Progenitor cell of endocrine pancreas (in vitro differentiated cells): ENCODE results near the gene CCSER1. TPM values are rescaled to one million over a fixed set of nuclear protein-coding genes. Genes with fewer than 3 reads are reported as not detected.

ENCODE experiments used
- DNase-seq: peaks from one replicate; pipeline ENCODE4 v3.0.0; 2021; ENCODE audit warnings: low spot score; ENCODE audit not compliant: unreplicated experiment
- H3K27ac Mint-ChIP-seq: 2 replicates; pipeline ENCODE4 v1.8.0; 2021; ENCODE audit warnings: mild to moderate bottlenecking, moderate library complexity, mixed read lengths
- H3K27me3 Mint-ChIP-seq: 2 replicates; pipeline ENCODE4 v1.8.0; 2021; ENCODE audit warnings: mixed read lengths
- H3K36me3 Mint-ChIP-seq: 2 replicates; pipeline ENCODE4 v1.8.0; 2022; ENCODE audit warnings: mixed read lengths; ENCODE audit not compliant: insufficient read depth
- H3K4me1 Mint-ChIP-seq: 2 replicates; pipeline ENCODE4 v1.8.0; 2021; ENCODE audit warnings: low read depth, mixed read lengths
- H3K4me3 Mint-ChIP-seq: 2 replicates; pipeline ENCODE4 v1.8.0; 2021; ENCODE audit warnings: low read depth, mild to moderate bottlenecking, moderate library complexity, mixed read lengths
- H3K9me3 Mint-ChIP-seq: 2 replicates; pipeline ENCODE4 v1.8.0; 2021; ENCODE audit warnings: low read depth, mixed read lengths
- CTCF ChIP-seq: fragments of 200-600 bp; sonication (generic); IDR thresholded peaks from one replicate; pipeline ENCODE4 v1.5.0; 2021; ENCODE audit warnings: antibody characterized with exemption, mild to moderate bottlenecking; ENCODE audit not compliant: unreplicated experiment
- total RNA-seq: library from RNA; stranded (reverse); gene quantifications from 2 replicates; pipeline ENCODE4 v1.2.1, GENCODE V29; 2021

CCSER1 gene
- total RNA-seq, 1 donor from 2014 or later = 11.6 TPM

- TF ChIP-seq CTCF = no peak
- Mint-ChIP-seq H3K4me1 (peaks cover 2% of the 10 kb centered on the region), H3K9me3 (no peaks in the 10 kb centered on the region), H3K27ac (no peak overlapping the region), H3K36me3 (no peaks in the 10 kb centered on the region), H3K27me3 (no peaks in the 10 kb centered on the region), H3K4me3 (no peak overlapping the region)
- DNase-seq = no peak
Observed at GRCh38 chr4:91577864-91578263, 1450.7 kb downstream of the CCSER1 start.

GRCh38 chr4:91590260-91590659, 1463.1 kb downstream of the CCSER1 start:
- no peak for DNase-seq
- H3K27me3 Mint-ChIP-seq = no peaks in the 10 kb centered on the region
- H3K36me3 Mint-ChIP-seq = no peaks in the 10 kb centered on the region
- H3K4me3 Mint-ChIP-seq = no peak overlapping the region
- H3K4me1 Mint-ChIP-seq = no peaks in the 10 kb centered on the region
- no peak overlapping the region for H3K27ac Mint-ChIP-seq
- no peak for TF ChIP-seq CTCF
- H3K9me3 Mint-ChIP-seq = no peaks in the 10 kb centered on the region

GRCh38 chr4:91592125-91592524, 1464.9 kb downstream of the CCSER1 start:
- no peak for TF ChIP-seq CTCF
- Mint-ChIP-seq H3K9me3 (no peaks in the 10 kb centered on the region), H3K4me1 (no peaks in the 10 kb centered on the region), H3K36me3 (no peaks in the 10 kb centered on the region), H3K27ac (no peak overlapping the region), H3K4me3 (no peak overlapping the region), H3K27me3 (no peaks in the 10 kb centered on the region)
- no peak for DNase-seq

- H3K4me1 Mint-ChIP-seq = no peaks in the 10 kb centered on the region
- H3K36me3 Mint-ChIP-seq = no peaks in the 10 kb centered on the region
- DNase-seq = no peak
- no peak overlapping the region for H3K27ac Mint-ChIP-seq
- no peaks in the 10 kb centered on the region for H3K9me3 Mint-ChIP-seq
- no peak for TF ChIP-seq CTCF
- H3K27me3 Mint-ChIP-seq = no peaks in the 10 kb centered on the region
- H3K4me3 Mint-ChIP-seq = no peak overlapping the region
Observed at GRCh38 chr4:91596718-91597117, 1469.5 kb downstream of the CCSER1 start.

GRCh38 chr4:91598696-91599095, 1471.5 kb downstream of the CCSER1 start:
- DNase-seq = no peak
- Mint-ChIP-seq H3K36me3 (no peaks in the 10 kb centered on the region), H3K4me1 (no peaks in the 10 kb centered on the region), H3K27ac (no peak overlapping the region), H3K9me3 (no peaks in the 10 kb centered on the region), H3K27me3 (no peaks in the 10 kb centered on the region), H3K4me3 (no peak overlapping the region)
- TF ChIP-seq CTCF = no peak
